HG03097 (cell line): ENCODE results near the gene PTOV1.

Experiments used
- ATAC-seq: cut with Tn5 transposase; IDR thresholded peaks from one replicate; pipeline ENCODE4 v1.9.1; 2021; ENCODE audit not compliant: unreplicated experiment, low FRiP score

Gene PTOV1

DNA sequence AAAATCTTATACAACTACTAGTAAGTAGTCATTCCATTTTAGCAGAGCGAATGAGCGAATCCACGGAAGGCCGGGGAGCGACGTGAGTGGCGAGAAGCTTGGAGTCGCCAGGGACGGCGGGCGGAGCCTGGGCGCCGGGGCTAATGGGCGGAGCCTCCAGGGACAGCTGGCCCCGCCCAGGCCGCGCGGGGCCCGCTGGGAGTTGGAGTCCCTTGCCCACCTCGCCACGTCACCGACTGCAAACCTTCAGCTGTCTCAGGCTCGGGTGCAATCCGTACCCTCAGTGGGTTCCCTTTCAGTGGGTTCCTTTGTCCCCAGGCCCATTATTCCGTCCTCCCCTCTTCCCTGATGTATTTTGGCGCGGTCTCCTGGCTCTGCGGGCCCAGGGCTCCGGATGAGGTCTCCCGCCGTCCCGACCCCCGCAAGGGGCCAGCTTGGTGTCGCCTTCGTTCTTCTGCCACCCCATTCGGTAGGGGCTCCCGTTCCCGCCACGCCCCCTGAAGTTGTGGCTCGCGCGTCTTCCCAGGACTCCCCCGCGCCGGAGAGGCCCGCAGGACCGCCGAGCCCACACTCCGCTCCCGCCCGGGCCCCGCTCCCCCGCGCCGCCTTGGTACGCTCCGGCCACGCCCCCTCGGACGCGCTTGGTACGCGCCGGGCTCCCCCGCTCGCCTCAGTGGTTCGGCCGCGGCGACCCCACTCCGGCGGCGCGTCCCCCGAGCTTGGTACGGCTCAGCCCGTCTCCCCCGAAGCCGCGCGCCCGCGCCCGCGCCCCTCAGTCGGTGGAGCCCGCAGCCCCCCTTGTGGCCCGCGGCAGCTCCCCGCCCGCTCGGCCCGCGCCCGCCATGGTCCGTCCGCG lies at the start of gene PTOV1:
Gene PTOV1, plus strand, starts transcription at position 673 of the 856 bp plus-strand sequence.
- ATAC-seq, result peak; percentile 69

- no peak for ATAC-seq
Measured at GRCh38 chr19:49801401-49801888, 49.5 kb upstream of the PTOV1 start.

DNA sequence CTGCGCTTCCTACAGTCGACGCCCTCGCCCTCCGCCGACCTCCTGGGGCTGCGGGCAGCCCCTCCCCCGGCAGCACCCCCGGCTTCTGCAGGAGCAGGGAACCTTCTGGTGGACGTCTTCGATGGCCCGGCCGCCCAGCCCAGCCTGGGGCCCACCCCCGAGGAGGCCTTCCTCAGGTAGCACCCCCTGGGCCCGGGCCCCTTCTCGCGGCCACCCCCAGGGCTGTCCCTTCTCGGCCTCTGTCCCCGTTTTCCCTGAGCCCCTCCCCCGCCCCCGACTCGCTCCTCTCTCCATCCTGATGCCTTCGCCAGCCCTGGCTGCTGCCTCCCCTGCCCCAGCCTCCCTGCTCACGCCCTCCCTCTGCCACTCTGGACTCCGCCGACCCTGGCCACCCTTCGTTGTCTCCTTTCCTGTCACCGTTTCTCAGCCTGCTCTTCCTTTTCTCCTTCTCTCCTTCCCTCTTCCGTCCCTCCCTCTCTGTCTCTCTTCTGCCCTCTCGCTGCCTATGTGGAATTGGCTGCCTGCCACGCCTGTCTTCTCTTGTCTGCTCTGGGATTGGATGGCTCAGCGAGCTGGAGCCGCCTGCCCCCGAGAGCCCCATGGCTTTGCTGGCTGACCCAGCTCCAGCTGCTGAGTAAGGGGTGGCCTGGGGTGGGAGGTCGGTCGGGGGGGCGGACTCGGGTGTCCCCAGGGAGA lies 48.8 kb upstream of the PTOV1 start:
- no peak for ATAC-seq

DNA sequence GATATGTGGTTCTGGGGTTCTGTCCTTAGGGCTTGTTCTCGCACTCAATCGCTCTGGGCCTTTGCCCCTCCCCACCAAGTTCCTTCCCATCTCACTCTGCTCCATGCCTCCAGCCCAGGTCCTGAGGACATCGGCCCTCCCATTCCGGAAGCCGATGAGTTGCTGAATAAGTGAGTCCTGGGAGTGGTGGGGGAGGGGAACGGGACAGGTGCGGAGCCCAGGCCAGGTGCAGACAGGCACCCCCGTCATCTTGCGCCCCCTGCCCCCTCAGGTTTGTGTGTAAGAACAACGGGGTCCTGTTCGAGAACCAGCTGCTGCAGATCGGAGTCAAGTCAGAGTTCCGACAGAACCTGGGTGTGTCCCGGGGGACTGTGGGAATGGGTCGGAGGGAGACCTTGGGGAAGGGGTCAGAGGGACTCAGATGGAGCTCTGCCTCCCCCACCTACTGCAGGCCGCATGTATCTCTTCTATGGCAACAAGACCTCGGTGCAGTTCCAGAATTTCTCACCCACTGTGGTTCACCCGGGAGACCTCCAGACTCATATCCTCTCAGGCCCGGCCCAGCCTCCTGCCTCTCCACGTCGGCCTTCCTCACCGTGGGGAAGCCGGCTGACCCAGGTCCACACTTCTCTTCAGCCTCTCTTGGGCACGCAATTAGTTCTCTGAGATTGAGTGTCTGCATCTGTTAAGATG lies 48.0 kb upstream of the PTOV1 start:
- ATAC-seq, result no peak

DNA sequence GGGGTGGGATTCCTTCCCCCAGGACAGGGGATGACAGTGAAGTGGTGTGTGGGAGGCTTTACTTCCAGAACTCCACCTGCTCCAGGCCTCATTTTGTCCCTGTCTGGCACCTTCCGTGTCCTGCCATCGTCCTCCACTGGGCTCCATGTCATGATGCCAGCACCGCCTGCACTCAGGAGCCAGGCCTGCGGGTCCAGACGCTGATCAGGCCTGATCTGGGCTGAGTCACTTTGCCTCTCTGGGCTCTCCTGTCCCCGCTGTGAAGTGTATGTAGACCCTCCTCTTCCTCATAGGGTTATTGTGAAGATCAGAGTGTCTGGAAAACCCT lies 47.5 kb upstream of the PTOV1 start:
- ATAC-seq, result no peak

- ATAC-seq, result no peak
Measured at GRCh38 chr19:49805822-49806619, 44.9 kb upstream of the PTOV1 start.

GRCh38 chr19:49806620-49806959 lies 44.4 kb upstream of the PTOV1 start:
- ATAC-seq, result no peak

GRCh38 chr19:49807058-49807903 lies 43.7 kb upstream of the PTOV1 start:
- ATAC-seq, result no peak

GRCh38 chr19:49807904-49808675 lies 42.9 kb upstream of the PTOV1 start:
- no peak for ATAC-seq

DNA sequence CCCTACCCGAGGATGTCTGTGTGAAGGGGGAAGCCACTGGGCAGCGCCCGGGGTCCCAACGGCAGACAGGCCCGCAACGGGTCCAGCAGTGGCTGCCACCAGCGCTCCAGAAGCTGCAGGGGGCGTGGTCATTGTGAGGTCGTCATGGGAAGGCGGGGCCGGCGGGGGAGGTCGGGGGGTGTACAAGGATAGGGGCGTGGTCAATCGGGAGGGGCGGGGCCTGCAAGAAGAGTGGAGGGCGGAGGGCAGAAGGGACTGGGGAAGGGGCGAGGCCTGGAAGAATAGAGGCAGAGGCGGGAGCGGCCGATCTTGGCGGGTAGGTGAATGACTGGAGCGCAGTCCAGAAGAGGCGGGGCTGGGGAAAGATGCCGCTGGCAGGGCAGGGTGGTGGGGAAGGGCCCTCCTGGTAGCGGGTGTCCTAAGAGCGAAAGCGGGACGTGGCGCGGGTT lies 42.2 kb upstream of the PTOV1 start:
- no peak for ATAC-seq

DNA sequence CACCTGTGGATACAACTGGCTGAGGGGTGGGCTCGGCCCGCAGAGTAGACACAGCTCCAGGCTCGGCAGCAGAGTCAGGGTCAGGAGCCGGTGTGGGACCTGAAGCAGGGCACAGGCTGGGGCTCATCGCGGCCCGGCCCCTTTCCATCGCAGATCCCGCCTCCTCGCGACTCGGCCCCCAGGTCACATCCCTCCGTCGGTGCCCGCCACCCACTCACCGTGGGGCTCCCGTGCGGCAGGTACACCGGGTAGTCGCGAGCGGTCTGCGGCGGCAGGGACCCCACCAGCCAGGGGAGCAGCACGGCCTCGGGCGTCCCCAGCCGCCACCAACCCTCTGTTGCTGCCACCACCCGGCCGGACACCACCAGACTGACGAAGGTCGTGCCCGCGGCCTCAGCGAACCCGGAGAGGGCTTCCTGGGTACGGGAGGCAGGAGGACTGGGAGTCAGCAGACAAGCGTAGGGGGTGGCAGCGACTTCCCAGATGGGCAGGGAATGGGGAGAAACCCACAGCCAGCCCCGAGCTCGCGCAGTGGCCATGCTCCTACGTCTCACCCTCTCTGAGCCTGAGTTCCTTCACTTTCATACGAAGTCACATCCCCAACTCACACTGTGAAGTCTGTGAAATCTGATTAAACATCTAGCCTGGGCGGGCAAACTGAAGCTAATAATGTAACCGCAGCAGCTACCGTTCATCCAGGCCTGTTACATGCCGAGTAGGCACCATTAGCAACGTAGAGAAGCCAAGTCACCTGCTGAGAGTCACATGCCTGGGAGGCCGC lies 41.6 kb upstream of the PTOV1 start:
- no peak for ATAC-seq

DNA sequence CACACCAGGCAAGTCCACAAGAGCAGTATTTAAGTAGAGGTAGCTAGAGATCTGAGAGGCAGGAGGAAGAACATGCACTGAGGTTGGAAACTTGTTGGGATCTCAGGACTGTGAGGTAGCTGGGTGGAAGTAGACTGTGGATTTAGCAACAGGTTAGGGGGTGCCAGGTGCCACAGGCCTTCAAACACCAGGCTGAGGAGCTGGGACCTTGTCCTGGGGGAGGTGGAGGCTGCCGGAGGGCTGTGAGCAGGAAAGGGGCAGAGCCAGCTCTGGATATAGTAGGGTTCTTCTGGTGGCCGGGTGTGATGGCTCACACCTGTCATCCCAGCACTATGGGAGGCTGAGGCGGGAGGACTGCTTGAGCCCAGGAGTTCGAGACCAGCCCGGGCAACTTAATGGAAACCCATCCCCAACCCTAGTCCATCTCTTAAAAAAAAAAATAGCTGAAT lies 41.0 kb upstream of the PTOV1 start:
- no peak for ATAC-seq

DNA sequence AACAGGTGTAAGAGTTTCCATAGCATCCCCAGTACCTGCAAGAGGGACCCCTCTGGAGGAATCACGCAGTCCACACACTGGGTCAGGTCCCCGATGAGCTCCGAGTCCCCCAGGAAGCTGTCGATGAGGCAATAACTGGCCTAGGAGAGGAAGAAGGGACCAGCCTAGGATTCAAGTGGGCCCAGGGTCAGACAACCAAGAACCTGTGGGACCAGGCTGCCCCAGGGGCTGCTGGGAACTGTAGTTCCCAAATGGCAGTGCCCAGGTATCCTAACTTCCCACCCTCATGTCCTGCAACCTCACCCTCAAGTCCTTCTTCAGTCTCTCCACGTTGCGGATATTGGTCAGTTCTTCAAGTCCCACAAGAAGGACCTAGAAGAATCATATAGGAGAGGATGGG lies 39.6 kb upstream of the PTOV1 start:
- ATAC-seq, result no peak

- no peak for ATAC-seq
Measured at GRCh38 chr19:49812452-49812996, 38.4 kb upstream of the PTOV1 start.

GRCh38 chr19:49812997-49813861 lies 37.7 kb upstream of the PTOV1 start, which contains the start of gene FUZ:
Gene FUZ, minus strand, starts transcription at chr19:49813292. Its CDS starts 186 bp downstream, at chr19:49813106.
- no peak for ATAC-seq

- no peak for ATAC-seq
Measured at GRCh38 chr19:49814010-49814409, 36.9 kb upstream of the PTOV1 start.

DNA sequence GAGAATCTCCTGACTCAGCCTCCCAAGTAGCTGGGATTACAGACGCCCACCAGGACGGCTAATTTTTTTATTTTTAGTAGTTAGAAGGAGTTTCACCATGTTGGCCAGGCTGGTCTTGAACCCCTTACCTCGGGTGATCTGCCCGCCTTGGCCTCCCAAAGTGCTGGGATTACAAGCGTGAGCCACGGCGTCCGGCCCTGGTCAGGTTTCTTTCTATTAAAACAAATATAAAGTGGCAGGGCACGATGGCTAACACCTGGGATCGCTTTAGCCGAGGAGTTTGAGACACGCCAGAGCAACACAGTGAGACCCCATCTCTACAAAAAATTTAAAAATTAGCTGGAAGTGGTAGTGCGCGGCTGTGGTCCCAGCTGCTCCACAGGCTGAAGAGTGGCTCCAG lies 34.4 kb upstream of the PTOV1 start:
- no peak for ATAC-seq
